Psoas muscle (tissue), 8 donors: ENCODE data around the gene RFESD. TPM values are rescaled to one million over a fixed set of nuclear protein-coding genes. Genes with fewer than 3 reads are reported as not detected.
A peak's percentile ranks its signal among the peaks of the same experiment; 100 is the strongest.
"Not testable (repeated sequence)": the region's sequence is repeated elsewhere in the genome, so short reads cannot be mapped to it uniquely, and the experiment has no call there.

Experiments used
- ATAC-seq, 4 donors: fragments of 200-7000 bp; cut with Tn5 transposase; one replicate each; pipeline ENCODE4 v1.9.1; 2020; ENCODE audit warnings: moderate library complexity in 3 of 4, mild to moderate bottlenecking in 2 of 4
- DNase-seq, 2 donors: peaks; one replicate each; pipeline ENCODE4 v3.0.0-alpha.2; 2020
- H3K27ac ChIP-seq: fragments of 200-600 bp; one replicate; pipeline ENCODE4 v1.8.0; 2022
- H3K27me3 ChIP-seq, 3 donors: fragments of 200-600 bp in 1 of 3; one replicate each; pipeline versions ENCODE4 v1.6.1 to v1.8.0; 2013 to 2022; ENCODE audit warnings: low read length in 2 of 3, mild to moderate bottlenecking in 2 of 3, moderate library complexity in 1 of 3; ENCODE audit not compliant: insufficient read depth in 3 of 3
- H3K36me3 ChIP-seq, 2 donors: fragments of 200-600 bp in 1 of 2; one replicate each; pipeline versions ENCODE4 v1.6.1 to v1.8.0; 2013 to 2022; ENCODE audit warnings: low read depth in 1 of 2, mild to moderate bottlenecking in 1 of 2, moderate library complexity in 1 of 2; ENCODE audit not compliant: insufficient read depth in 1 of 2
- H3K4me1 ChIP-seq: fragments of 200-600 bp; one replicate; pipeline ENCODE4 v1.8.0; 2022
- H3K4me3 ChIP-seq: fragments of 200-600 bp; one replicate; pipeline ENCODE4 v1.8.0; 2022; ENCODE audit warnings: mild to moderate bottlenecking
- H3K9me3 ChIP-seq: fragments of 200-600 bp; one replicate; pipeline ENCODE4 v1.8.0; 2022
- WGBS, 3 donors: extraction: QIAGEN DNeasy Blood & Tissue Kit; methylation state at CpG; one replicate each; pipeline versions ENCODE4 v1.1.6 to v1.1.7; 2013; 5-methylcytosine and 5-hydroxymethylcytosine counted together
- intact Hi-C, 2 donors: fragments of 100-400 bp; cut with DNase I; formaldehyde crosslinking; loops; one replicate each; pipeline versions ENCODE4 v1.11.0 to v1.14.2; 2022
- polyA plus RNA-seq, 3 donors: library from polyadenylated mRNA; stranded (reverse); fragments of 200-250 nt; gene quantifications; one replicate each; pipeline ENCODE4 v1.2.3, GENCODE V29; 2013
- total RNA-seq, 4 donors: library from RNA; stranded (reverse); fragmentation: NEBNext Ultra II Directional in 2 of 4; extraction: Animal tissue kit (Norgen Biotek cat#: 25700) in 2 of 4; gene quantifications; one replicate each; pipeline versions ENCODE4 v1.2.1 to v1.2.4, GENCODE V29; 2021 to 2023
- TF ChIP-seq, protein P1 (sequence below): fragments of 200-600 bp; IDR thresholded peaks from one replicate; pipeline ENCODE4 v1.8.0; 2022; ENCODE audit warnings: antibody characterized with exemption
- donor health status: healthy with polysubstance abuse.
- donor health status: DM: no; HTN: no; CAD: no; lungs with moderate emphysema.
- donor health status: Bipolar disorder and iron deficiency.
- donor health status: healthy.
- donor health status: DM: yes; HTN: yes; CAD: no.
- donor health status: DM: no; HTN: no; CAD: no.
- donor health status: DM: no; HTN: no; CAD: no.
- donor health status: DM: yes; HTN: yes; CAD: no.

The RFESD gene
- total and polyA plus RNA-seq, 7 donors = 3.2 to 6.0 (median 3.9) TPM

DNA sequence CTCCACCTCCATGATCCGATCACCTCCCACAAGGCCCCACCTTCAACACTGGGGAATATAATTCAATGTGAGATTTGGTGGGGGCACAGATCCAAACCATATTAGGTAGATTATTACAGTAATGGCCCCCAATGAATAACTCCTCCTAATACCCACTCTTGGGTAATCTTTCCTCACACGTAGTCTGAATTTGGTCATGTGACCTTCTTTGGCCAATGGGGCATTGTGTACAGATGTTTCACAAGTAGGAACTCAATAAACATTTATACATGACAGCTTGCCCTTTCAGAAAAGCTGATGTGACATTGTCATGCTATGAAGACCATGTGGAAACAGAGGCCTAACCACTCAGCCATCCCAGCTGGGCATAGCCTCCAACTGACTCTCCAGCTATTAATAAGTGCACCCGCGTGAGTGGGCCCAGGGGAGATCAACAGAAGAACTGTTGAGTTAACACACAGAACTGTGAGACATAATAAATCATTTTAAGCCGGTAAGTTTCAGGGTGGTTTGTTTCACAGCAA lies 16.1 kb upstream of the RFESD start:
- no peaks in the 10 kb centered on the region for H3K27me3 ChIP-seq
- ATAC-seq (peak in 1 of 4 donors; percentile 65), DNase-seq (no peak)
- WGBS, 3 donors = 87 to 92% (median 89%) methylated on average over 5 of the region's 5 CpGs
- H3K4me3 ChIP-seq = no peak overlapping the region
- no peak overlapping the region for H3K27ac ChIP-seq
- no peaks in the 10 kb centered on the region for H3K36me3 ChIP-seq
- H3K4me1 ChIP-seq = peaks cover 3% of the 10 kb centered on the region
- no peaks in the 10 kb centered on the region for H3K9me3 ChIP-seq
- intact Hi-C loops = no loop called here
- TF ChIP-seq, protein P1, sequence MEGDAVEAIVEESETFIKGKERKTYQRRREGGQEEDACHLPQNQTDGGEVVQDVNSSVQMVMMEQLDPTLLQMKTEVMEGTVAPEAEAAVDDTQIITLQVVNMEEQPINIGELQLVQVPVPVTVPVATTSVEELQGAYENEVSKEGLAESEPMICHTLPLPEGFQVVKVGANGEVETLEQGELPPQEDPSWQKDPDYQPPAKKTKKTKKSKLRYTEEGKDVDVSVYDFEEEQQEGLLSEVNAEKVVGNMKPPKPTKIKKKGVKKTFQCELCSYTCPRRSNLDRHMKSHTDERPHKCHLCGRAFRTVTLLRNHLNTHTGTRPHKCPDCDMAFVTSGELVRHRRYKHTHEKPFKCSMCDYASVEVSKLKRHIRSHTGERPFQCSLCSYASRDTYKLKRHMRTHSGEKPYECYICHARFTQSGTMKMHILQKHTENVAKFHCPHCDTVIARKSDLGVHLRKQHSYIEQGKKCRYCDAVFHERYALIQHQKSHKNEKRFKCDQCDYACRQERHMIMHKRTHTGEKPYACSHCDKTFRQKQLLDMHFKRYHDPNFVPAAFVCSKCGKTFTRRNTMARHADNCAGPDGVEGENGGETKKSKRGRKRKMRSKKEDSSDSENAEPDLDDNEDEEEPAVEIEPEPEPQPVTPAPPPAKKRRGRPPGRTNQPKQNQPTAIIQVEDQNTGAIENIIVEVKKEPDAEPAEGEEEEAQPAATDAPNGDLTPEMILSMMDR = no peak

DNA sequence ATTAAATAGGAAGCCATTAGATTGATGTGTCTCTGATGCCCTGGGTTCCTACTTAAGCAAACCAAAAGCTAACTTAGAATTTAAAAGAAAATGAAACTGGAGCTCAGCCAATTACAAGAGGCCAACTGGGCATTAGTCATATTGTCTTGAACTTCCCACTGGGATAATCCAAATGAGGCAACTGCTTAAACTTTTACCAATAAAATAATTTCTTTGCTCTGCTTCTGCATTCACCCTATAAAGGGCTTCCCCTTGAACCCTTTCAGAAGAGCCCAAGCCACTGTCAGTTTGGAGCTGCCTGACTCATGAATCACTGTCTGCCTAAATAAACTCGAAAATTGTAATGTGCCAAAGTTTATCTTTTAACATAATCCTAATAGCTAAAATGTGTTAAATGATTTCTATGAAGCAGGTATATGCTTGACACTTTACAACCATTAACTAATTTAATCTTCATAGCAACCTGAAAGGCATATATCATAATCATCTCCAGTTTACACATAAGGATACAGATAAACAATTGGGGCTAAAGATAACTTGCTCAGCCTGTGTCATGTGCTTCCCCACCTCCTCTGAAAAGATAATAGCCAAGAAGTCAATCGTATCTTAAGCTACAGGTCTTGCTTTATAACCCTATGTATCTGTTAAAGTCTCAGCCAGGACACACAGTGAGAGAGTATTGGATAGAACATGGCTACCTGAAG lies 15.2 kb upstream of the RFESD start:
- 63 to 88% (median 64%) methylated on average over 2 of the region's 2 CpGs for WGBS, 3 donors
- H3K27me3 ChIP-seq = no peaks in the 10 kb centered on the region
- no peak overlapping the region for H3K27ac ChIP-seq
- no peaks in the 10 kb centered on the region for H3K36me3 ChIP-seq
- H3K9me3 ChIP-seq = no peaks in the 10 kb centered on the region
- TF ChIP-seq, protein P1 = no peak
- H3K4me3 ChIP-seq = no peak overlapping the region
- intact Hi-C loops = no loop called here
- no peak for ATAC-seq
- DNase-seq = no peak
- peaks cover 3% of the 10 kb centered on the region for H3K4me1 ChIP-seq

DNA sequence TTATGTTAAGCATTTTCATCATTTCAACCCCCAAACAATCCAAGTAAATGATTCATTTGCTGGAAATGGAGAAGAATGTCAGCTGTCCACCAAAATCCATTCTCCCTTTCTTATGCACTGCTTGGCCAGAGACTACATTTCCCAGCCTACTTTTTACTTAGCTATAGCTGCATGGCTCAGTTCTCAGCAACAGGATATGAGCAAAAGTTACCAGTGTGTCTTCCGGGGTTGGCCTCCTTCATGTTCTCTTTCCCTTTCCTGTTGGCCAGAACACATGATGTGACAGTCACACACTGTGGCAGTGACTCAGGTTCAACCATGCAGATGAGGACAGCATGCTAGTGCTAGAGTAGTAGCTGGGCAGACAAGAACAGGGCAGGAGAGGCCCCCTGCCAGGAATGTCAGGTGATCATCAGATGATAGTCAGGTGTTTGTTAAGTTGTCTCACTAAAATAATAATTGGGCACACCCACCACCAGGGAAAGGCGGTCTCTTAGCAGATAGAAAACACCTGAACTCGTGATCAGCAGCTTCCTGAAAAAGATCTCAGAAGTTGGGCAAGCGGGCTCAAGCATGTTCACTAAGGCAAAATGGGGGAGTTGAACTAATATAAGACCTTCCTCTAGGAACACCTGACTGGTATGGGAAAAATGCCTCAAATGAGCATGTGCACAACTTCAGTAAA lies 14.4 kb upstream of the RFESD start:
- intact Hi-C loops = no loop called here
- Histone ChIP-seq H3K4me1 (peaks cover 3% of the 10 kb centered on the region), H3K4me3 (no peak overlapping the region), H3K36me3 (no peaks in the 10 kb centered on the region), H3K9me3 (no peaks in the 10 kb centered on the region), H3K27ac (no peak overlapping the region), H3K27me3 (peaks cover 0 to 2% (median 0%) of the 10 kb centered on the region in 3 donors)
- ATAC-seq (peak in 3 of 4 donors; percentile 53 to 68 (median 64)), DNase-seq (no peak)
- TF ChIP-seq, protein P1 = no peak
- WGBS, 3 donors = 82 to 86% (median 84%) methylated on average over 4 of the region's 4 CpGs

- H3K4me1 ChIP-seq, H3K9me3 ChIP-seq, H3K27me3 ChIP-seq, H3K4me3 ChIP-seq, H3K27ac ChIP-seq, intact Hi-C loops, H3K36me3 ChIP-seq, DNase-seq, ATAC-seq: not testable (repeated sequence)
- 90 to 100% (median 94%) methylated on average over 2 of the region's 2 CpGs for WGBS, 3 donors
Observed at GRCh38 chr5:95632942-95633341, 13.6 kb upstream of the RFESD start.

GRCh38 chr5:95633671-95634070 lies 12.9 kb upstream of the RFESD start:
- TF ChIP-seq, protein P1 = no peak
- Histone ChIP-seq H3K9me3 (no peaks in the 10 kb centered on the region), H3K4me3 (no peak overlapping the region), H3K36me3 (no peaks in the 10 kb centered on the region), H3K4me1 (peaks cover 3% of the 10 kb centered on the region), H3K27ac (no peak overlapping the region), H3K27me3 (peaks cover 0 to 2% (median 0%) of the 10 kb centered on the region in 3 donors)
- ATAC-seq (no peak), DNase-seq (no peak)
- intact Hi-C loops = no loop called here
- WGBS, 3 donors = 96 to 98% (median 98%) methylated on average over 3 of the region's 3 CpGs
